Activated naive CD8-positive, alpha-beta T cell treated with anti-CD3 and anti-CD28 coated beads, Interleukin-2, amount 50 U/mL, for 16 hours (primary cell): Measurements from ENCODE around the gene FCGR3B.
"Not testable (repeated sequence)": the region's sequence is repeated elsewhere in the genome, so short reads cannot be mapped to it uniquely, and the experiment has no call there.

ENCODE experiments used
- DNase-seq: peaks from one replicate; pipeline ENCODE4 v3.0.0-alpha.2; 2020; ENCODE audit warnings: low read depth, low spot score

The FCGR3B gene

DNA sequence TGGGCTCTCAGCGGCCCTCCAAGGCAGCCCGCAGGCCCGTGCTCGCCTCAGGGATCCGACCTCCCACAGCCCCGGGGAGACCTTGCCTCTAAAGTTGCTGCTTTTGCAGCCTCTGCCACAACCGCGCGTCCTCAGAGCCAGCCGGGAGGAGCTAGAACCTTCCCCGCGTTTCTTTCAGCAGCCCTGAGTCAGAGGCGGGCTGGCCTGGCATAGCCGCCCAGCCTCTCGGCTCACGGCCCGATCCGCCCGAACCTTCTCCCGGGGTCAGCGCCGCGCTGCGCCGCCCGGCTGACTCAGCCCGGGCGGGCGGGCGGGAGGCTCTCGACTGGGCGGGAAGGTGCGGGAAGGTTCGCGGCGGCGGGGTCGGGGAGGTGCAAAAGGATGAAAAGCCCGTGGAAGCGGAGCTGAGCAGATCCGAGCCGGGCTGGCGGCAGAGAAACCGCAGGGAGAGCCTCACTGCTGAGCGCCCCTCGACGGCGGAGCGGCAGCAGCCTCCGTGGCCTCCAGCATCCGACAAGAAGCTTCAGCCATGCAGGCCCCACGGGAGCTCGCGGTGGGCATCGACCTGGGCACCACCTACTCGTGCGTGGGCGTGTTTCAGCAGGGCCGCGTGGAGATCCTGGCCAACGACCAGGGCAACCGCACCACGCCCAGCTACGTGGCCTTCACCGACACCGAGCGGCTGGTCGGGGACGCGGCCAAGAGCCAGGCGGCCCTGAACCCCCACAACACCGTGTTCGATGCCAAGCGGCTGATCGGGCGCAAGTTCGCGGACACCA is 25.0 kb downstream of the FCGR3B start:
- DNase-seq: not testable (repeated sequence)

DNA sequence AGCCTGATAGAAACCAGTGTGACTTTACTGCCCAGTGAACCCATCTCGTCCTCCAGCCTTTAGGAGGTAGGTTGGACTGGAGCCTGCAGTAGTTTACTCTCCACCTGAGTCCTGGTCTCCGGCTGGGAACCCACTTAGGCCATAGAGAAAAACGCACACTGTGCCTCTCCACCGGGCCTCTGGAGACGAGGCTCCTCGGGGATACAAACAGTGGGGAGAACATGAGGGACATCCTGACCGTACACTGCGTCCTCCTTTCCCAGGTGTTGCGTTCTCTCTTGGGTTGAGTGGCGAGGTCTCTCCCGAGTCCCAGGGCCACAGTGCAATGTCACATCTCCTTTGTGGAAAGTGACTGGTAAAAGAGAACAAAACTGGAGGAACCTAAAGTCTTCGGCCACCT is 26.0 kb downstream of the FCGR3B start:
- DNase-seq: not testable (repeated sequence)

DNA sequence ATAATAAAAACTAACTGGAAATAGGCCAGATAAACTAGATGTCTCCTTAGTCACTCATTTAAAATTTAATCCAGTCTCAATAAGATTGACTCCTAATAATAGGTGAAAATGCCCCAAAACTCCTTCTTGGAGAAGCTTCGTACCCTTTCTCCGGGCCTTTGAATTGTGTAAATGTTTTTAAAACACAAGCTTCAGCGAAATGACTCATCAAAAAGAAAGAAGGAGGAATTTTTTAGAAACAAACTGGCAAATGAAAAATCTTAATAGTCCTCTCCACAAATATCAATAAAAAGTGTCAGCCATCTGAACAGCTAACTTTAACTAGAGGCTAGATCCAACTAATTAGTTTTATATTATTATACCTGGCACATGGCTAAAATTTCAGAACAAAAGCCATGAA is 33.9 kb downstream of the FCGR3B start:
- not testable (repeated sequence) for DNase-seq

DNA sequence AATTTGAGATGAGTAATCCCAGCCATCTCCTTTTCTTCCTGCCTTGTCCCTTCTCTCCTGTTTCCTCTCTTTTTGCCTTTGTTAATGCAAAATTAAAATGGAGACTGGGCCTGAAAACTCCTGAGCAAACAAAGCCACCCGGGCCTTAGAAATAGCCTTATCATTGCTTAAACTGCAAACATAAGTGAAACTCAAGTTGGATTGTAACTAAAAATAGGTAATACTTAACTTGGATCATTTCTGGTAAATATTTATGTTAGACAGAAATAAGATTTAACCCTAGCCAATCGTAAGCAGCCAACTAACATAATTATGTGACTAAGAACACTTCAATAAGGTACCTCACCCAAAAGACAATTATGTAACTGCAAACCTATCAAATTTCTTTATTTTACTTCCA is 35.4 kb downstream of the FCGR3B start:
- not testable (repeated sequence) for DNase-seq

DNA sequence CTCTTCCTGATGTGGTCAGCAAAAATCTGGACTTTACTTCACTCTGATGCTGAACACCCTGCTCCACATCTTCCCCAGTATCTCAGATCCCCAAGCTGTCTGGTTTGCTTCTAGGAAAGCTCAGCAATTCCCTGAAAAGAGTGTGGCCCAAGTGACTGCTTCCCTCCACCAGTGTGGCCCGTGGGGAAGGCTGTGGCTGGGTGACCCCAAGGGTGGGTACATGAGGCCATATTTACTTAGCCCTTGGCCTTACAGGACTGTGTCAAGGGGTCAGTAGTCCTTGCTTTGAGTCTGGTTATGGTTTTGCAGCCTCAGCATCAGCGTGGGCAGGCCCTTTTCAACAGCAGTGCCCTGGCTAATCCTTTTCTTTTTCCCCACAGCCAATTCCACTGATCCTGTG is 35.8 kb downstream of the FCGR3B start:
- DNase-seq: not testable (repeated sequence)

DNA sequence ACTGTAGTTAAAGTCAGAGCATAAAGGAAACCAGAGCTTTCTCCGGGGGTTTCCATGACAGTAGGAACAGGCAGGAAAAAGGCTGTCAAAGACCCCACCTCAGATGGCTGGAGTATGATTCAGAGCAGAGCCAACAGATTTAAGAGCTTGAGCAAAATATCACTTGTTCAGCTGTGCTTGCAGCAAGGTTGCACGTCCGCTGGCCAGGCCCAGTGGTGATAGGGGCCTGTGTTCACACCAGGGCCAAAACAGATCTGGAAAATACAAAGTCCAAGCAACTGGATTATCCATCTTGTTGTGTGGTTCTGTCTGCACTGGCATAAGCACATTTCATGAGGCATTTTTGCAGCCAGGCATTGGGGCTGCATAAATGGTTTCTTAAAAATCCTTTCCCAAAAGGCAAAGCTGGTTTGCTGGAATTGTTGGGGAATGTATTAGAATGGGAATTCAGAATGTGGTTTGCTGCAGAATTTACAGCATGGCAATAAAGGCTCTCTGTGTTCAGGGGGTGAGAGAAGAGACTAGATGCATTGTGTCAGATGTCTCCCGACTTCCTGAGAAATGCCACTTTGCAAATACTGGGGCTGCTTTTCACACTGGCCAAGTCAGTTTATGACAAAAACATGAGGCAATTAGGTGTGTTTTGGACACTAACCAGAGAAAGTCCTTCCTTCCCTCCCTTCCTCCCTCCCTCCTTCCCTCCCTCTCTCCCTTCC is 36.5 kb downstream of the FCGR3B start:
- not testable (repeated sequence) for DNase-seq

DNA sequence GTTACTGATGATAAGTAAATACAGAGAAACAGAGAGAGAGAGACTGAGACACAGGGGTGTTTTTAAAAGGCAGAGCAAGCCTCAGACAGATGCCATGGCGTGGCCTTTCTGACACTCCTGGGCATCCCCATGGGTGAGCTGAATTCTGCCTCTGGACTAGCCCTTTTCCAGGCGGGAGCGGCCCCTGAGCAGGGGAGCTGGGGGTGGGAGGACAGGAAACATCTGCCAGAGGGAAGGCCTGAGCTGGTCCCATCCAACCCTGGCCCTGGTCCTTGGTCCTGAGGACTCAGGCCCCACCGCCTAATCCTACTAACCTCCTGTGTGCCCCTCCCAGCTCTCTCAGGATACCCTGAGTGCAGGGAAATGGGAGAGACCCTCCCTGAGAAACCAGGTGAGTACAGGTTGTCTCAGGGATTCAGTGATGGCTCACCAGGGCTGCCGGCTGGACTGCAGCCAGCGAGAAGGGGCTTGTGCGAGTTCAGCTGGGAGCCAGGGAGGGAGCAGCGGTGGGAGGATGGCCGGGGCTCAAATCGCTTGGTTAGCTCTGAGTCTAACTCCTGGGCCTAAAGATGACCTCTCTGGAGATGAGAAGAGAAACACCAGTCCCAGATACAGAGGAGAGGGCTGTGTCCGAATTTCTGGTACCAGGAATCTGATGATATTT is 37.8 kb downstream of the FCGR3B start:
- not testable (repeated sequence) for DNase-seq

DNA sequence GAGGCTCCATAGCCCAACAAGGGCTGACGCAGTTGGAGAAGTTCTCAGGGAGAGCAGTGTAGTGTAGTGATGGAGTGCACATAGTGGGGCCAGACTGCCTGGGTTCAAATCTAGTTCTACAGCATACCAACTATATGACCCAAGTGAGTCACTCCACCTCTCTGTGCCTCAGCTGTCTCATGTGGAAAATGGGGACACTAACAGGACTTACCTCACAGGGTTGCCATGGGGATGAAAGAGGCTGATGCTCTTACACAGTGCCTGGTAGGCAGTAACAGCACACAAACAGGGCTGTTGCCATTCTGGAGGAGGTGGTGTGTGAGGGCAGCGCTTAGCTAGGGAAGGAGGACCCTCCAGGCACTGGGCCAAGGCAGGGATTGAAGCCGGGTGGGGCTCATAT is 38.4 kb downstream of the FCGR3B start:
- not testable (repeated sequence) for DNase-seq

DNA sequence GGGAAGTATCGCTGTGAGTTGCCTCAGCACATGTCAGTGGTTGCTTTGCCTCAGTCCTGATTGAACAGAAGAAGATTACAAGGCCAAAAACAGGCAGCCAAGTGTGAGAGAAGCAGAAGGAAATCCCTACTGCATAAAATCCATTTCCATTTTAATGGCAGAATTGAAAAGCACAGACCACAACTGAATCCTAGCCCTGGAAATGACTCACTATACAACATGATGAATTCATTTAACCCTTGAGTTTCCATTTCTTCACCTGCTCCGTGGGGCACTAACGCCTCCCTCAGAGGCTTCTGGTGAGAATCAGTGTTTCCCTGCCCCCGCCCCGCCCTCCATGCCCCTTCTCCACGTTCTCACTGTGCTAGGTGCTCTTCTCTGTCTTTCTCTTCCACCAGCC is 41.1 kb downstream of the FCGR3B start:
- not testable (repeated sequence) for DNase-seq

DNA sequence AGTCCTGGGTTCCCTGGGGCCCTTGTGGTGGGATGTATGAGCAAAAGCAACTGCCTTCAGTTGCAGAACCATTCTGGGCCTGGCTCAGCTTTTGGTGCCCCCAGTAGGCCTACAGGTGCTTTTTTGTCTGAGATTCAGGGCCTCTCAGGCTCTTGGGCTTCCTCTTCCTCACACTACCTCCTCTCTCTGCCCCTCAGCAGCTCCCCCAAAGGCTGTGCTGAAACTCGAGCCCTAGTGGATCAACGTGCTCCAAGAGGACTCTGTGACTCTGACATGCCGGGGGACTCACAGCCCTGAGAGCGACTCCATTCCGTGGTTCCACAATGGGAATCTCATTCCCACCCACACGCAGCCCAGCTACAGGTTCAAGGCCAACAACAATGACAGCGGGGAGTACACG is 41.6 kb downstream of the FCGR3B start:
- DNase-seq: not testable (repeated sequence)

DNA sequence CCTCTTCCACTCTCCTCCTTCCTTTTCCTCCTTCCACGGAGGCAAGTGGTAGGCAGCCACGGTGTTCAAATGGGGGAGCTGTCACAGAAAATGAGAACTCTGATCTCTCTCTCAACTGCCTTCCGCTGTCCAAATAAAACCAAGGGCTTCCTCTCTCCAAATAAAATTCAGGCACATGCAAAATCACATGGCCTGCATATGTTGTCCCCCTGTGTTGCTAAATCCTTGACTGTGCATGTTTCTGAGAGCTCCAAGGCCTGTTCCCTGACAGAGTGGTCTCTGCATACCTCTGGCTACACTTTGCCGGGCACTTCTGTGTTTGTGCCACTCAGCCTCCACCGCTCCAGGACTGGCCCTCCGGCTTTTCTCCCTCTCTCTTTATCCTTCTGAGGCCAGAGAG is 42.4 kb downstream of the FCGR3B start:
- DNase-seq: not testable (repeated sequence)

DNA sequence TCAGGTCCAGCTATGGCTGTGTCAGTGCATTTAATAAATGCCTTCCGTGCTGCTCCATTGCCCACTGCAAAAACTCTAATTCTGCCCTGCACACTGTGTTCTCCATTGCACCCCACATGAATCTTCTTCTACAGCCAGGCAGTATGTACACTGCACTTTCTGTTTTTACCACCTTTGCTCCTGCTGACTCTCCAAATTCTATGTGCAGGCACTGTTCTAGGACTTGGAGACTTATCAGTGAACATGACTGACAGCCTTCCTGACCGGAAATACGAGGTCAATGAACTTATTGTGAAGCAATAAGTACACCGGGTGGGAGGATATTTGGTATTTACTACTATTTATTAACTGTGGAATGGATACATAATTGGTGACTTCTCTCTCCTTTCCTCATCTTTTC is 48.1 kb downstream of the FCGR3B start:
- DNase-seq: not testable (repeated sequence)

DNA sequence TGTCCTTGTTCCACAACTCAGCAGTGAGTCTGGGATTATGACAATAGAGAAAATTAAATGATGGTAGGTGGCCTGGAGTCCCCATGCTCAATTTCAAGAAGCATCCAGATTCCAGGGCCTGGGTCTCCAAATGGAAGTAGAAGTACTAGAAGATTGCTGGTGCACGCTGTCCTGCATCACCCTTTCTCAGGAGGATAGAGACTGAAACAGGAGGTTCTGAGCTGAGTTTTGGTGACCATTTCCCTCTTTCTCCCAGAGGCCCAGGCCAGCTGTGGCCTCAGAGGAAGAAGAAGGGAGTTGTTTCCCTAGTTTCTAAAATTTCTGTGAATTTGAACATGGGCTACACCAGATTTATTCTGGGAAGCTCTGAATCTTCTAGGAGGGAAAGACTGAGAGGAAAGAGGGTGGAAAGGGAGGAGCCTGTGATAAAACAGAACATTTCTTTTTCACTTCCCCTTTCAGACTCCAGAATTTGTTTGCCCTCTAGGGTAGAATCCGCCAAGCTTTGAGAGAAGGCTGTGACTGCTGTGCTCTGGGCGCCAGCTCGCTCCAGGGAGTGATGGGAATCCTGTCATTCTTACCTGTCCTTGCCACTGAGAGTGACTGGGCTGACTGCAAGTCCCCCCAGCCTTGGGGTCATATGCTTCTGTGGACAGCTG is 50.0 kb downstream of the FCGR3B start:
- DNase-seq: not testable (repeated sequence)

DNA sequence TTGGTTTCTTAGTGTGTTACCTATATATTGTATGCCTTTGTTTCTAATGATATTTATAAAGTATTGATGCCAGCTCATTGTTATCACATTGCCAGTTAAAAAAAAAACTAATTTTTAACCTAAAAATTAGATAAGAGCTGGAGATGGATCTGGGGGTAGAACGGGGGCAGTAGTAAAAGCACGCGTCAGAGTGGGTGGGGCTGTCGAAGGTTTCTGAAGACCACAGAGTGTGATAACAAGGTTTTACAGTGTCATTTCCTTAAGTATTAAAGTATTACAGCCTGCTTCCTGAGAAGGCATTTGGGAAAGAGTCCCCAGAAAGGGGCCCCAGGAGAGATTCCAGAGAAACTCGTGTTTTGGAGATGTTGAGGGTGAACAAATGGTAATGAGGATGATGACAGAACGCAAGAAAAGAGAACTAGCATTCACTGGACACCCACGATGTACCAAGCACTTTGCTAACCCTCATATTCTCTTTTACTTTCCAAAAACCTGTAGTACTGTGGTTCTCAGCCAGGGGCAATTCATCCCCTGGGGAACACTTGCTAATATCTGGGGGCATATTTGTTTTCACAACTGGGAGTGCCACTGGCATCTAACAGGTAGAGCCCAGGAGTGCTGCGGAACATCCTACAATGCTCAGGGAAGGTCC is 51.0 kb downstream of the FCGR3B start:
- not testable (repeated sequence) for DNase-seq

DNA sequence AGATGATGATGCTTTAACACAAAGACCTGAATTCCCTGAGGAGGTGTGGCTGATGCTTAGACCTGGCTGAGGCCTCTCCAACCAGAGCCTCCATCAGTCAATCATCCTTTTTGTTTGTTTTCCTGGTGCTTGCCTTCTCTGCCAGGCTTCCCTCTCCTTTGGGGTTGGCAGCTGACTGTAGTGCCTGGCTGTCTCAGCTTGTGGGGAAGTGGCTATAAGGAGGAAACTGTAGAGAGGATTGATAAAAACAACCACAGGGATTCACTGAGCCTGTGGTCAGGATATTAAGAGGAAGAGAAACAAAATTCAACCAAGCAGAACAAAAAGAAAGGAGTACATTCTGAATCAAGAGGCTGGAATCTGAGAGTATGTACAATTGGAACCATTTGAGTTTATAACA is 54.3 kb downstream of the FCGR3B start:
- not testable (repeated sequence) for DNase-seq
